OCI-LY3 (cell line): ENCODE results near the gene PEPD.

Experiments used
- H2AFZ ChIP-seq: fragments of 200-600, 300-600 bp; shearing (Covaris generic); 2 replicates; pipeline ENCODE4 v1.6.0; 2014; ENCODE audit warnings: antibody characterized with exemption, low read depth, low read length
- H3K27ac ChIP-seq: fragments of 200-600, 300-600 bp; sonication (generic); 2 replicates; pipeline ENCODE4 v1.5.1; 2014; ENCODE audit warnings: mild to moderate bottlenecking, low read length, moderate library complexity, mixed read lengths
- H3K27me3 ChIP-seq: fragments of 200-600, 300-600 bp; sonication (generic); 2 replicates; pipeline ENCODE4 v1.6.1; 2014; ENCODE audit warnings: low read depth, low read length, mixed read lengths
- H3K36me3 ChIP-seq: fragments of 200-600, 300-600 bp; sonication (generic); replicated peaks from 2 replicates; pipeline ENCODE3; 2014; ENCODE audit warnings: low read depth, low read length, mixed read lengths
- H3K4me1 ChIP-seq: fragments of 300-600, 200-600 bp; sonication (generic); 2 replicates; pipeline ENCODE4 v1.6.1; 2014; ENCODE audit warnings: low read length, mixed read lengths
- H3K4me2 ChIP-seq: fragments of 200-600, 300-600 bp; sonication (generic); 2 replicates; pipeline ENCODE4 v1.6.1; 2014; ENCODE audit warnings: low read length, mixed read lengths
- H3K4me3 ChIP-seq: fragments of 300-600, 200-600 bp; sonication (generic); 2 replicates; pipeline ENCODE4 v1.5.1; 2014; ENCODE audit warnings: antibody characterized with exemption, mild to moderate bottlenecking, low read length, moderate library complexity
- H3K79me2 ChIP-seq: fragments of 300-600, 200-600 bp; shearing (Covaris generic); 2 replicates; pipeline ENCODE4 v1.6.1; 2014; ENCODE audit warnings: mild to moderate bottlenecking, low read length, mixed read lengths
- H3K9ac ChIP-seq: fragments of 300-600, 200-600 bp; shearing (Covaris generic); 2 replicates; pipeline ENCODE4 v1.6.0; 2014; ENCODE audit warnings: mild to moderate bottlenecking, low read length, moderate library complexity
- H3K9me3 ChIP-seq: fragments of 200-600, 300-600 bp; shearing (Covaris generic); 2 replicates; pipeline ENCODE4 v1.6.1; 2014; ENCODE audit warnings: low read length, mixed read lengths; ENCODE audit not compliant: insufficient read depth
- H4K20me1 ChIP-seq: fragments of 200-600, 300-600 bp; sonication (generic); 2 replicates; pipeline ENCODE4 v1.6.1; 2016; ENCODE audit warnings: low read length, mixed read lengths; ENCODE audit not compliant: insufficient read depth
- CTCF ChIP-seq: fragments of 200-600, 300-600 bp; sonication (generic); IDR thresholded peaks from 2 replicates; pipeline ENCODE4 v1.5.1; 2014; ENCODE audit warnings: antibody characterized with exemption, low read length, low read depth
- EZH2phosphoT487 ChIP-seq: fragments of 200-600 bp; shearing (Covaris generic); IDR thresholded peaks from 2 replicates; pipeline ENCODE4 v1.6.1; 2018; ENCODE audit warnings: antibody characterized with exemption, mixed run types, low read depth

Gene PEPD

GRCh38 chr19:33394723-33395560 lies 126.6 kb downstream of the PEPD start:
- Histone ChIP-seq H4K20me1 (peaks cover 6% of the 10 kb centered on the region), H2AFZ (no peak overlapping the region), H3K4me3 (no peak overlapping the region), H3K27ac (no peak overlapping the region), H3K36me3 (no peaks in the 10 kb centered on the region), H3K4me1 (no peaks in the 10 kb centered on the region), H3K79me2 (no peaks in the 10 kb centered on the region), H3K4me2 (no peak overlapping the region), H3K9me3 (no peaks in the 10 kb centered on the region), H3K27me3 (no peaks in the 10 kb centered on the region), H3K9ac (no peak overlapping the region)
- TF ChIP-seq CTCF (no peak), EZH2phosphoT487 (no peak)

- no peak overlapping the region for H3K27ac ChIP-seq
- no peaks in the 10 kb centered on the region for H3K9me3 ChIP-seq
- H3K9ac ChIP-seq = no peak overlapping the region
- H3K4me2 ChIP-seq = no peak overlapping the region
- H3K4me1 ChIP-seq = no peaks in the 10 kb centered on the region
- no peaks in the 10 kb centered on the region for H3K36me3 ChIP-seq
- no peak overlapping the region for H2AFZ ChIP-seq
- H3K4me3 ChIP-seq = no peak overlapping the region
- H3K27me3 ChIP-seq = no peaks in the 10 kb centered on the region
- no peaks in the 10 kb centered on the region for H3K79me2 ChIP-seq
- peaks cover 6% of the 10 kb centered on the region for H4K20me1 ChIP-seq
- TF ChIP-seq EZH2phosphoT487 (no peak), CTCF (no peak)
Measured at GRCh38 chr19:33394006-33394722, 127.4 kb downstream of the PEPD start.

GRCh38 chr19:33393286-33394005 lies 128.1 kb downstream of the PEPD start:
- no peak overlapping the region for H3K4me2 ChIP-seq
- H3K36me3 ChIP-seq = no peaks in the 10 kb centered on the region
- no peaks in the 10 kb centered on the region for H3K27me3 ChIP-seq
- H4K20me1 ChIP-seq = peaks cover 6% of the 10 kb centered on the region
- H2AFZ ChIP-seq = no peak overlapping the region
- H3K9ac ChIP-seq = no peak overlapping the region
- no peak overlapping the region for H3K27ac ChIP-seq
- H3K79me2 ChIP-seq = no peaks in the 10 kb centered on the region
- TF ChIP-seq EZH2phosphoT487 = no peak
- no peak for TF ChIP-seq CTCF
- H3K4me3 ChIP-seq = no peak overlapping the region
- no peaks in the 10 kb centered on the region for H3K4me1 ChIP-seq
- H3K9me3 ChIP-seq = no peaks in the 10 kb centered on the region
